LoVo (cell line): Measurements from ENCODE around the gene MAP3K5.

Source experiments
- DNase-seq: peaks from one replicate; pipeline ENCODE4 v3.0.0-alpha.2; 2016; ENCODE audit warnings: low spot score

MAP3K5 gene

DNA sequence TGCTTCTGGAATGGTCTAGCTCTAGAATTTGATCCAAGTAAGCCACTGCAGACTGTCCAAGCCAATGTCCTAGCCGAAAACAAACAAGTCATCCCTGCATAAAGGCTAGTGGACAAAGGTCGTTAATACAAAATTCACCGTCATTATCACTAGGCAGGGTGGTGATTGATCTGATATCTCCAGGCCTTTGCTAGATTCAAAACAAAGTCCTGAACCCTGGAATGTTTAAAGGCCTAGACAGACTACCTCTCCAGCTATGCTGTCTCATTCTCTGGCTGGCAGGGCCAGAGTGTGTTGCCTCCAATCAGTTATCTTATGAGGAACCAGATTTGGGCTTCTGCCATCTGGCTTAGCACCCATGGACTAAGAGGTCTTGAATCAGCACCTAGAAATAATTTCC is 280.4 kb downstream of the MAP3K5 start:
- DNase-seq, result no peak

DNA sequence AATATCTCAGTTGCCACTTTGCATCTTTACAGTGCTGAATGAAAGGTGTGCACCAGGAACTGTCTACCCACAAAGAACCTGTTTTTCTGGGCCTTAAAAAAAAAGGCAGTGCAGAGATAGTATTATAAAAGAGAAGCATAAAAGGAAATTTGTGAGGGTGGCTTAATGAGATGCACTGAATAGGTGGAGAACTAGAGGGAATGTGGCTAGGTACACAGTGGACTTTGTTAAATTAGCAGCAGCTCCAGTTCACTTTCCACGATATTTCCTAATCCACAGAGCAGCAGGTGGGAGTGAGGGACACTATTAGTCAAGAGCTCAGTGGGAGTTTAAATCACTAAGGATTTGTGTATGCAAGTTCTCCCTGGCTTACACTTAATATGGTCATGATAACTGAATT is 280.9 kb downstream of the MAP3K5 start:
- no peak for DNase-seq

DNA sequence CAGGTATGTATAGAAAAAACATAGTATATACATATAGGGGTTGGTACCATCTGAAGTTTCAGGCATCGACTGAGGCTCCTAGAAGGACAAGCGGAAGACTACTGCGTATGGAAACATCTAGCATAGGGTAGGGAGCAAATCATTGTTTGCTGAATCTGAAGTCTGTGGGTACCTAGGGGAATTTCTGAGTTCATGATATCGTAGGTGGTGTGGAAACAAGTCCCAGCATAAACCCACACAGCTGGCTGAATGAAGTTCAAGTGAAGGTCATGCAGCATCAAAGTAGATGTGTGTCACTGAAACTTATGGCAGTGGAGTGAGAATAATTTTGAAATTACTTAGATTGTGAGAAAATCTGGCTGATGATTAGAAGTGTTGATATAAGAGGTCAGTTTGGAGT is 281.5 kb downstream of the MAP3K5 start:
- no peak for DNase-seq

DNA sequence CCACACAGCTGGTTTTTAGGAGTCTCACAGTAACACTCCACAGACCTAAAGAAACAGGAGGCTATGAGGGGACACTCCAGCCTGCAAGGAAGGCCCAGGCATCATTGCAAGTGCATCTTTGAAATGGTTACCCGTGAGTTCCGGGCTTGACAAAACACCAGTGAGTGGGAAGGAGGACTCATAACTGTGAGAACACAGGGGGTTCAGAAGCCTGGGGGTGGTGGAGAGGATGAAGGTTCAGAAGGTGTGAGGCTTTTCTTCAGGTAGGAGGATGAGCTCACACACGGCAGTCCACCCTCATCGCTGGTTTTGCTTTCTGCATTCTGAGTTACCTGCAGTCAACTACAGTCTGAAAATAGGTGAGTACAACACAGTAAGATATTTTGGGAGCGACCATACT is 282.0 kb downstream of the MAP3K5 start:
- DNase-seq, result no peak

DNA sequence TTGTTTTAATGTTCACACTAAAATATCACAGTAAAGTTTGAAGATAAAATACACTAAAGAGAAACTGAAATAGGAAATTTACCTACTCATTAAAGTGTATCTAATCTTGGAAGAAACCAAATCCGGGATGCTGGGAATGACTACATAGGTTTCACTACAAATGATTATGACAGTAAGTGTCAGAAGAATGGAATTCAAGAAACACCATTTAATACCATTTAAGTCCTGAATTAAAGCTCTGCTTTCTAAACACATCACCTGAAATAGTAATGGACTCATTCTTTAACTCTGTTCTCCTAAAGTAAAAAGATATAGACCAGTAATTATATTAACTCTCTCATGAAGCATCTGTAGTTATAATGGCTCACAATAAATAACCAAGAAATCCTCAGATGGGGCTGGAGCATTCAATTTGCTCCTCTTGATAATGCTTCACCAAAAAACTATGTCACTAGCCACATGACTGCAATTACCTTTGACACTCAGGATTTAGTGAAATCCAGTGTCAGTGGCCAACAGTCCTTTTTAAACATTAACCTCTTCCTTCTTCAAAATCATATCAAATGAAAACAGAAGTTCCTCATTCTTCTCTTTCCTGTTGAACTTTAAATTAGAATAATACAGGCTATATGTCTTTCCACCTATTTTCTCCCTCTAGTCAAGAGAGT is 283.4 kb downstream of the MAP3K5 start:
- DNase-seq, result no peak
